ENCODE results near the gene RAP1GAP2.
"Not testable (repeated sequence)": the region's sequence is repeated elsewhere in the genome, so short reads cannot be mapped to it uniquely, and the experiment has no call there.

The RAP1GAP2 gene

GRCh38 chr17:3063507-3063906 is 267.3 kb downstream of the RAP1GAP2 start, which contains the start of gene OR1D5:
Gene OR1D5 (minus strand): TSS chr17:3063607. CDS start chr17:3063607, 0 bp downstream.
- not testable (repeated sequence) for DNase-seq

- DNase-seq: not testable (repeated sequence)
Measured at GRCh38 chr17:3065192-3065591, 269.0 kb downstream of the RAP1GAP2 start.

- not testable (repeated sequence) for DNase-seq
Measured at GRCh38 chr17:3073850-3074249, 277.6 kb downstream of the RAP1GAP2 start.
